Mesenchymal stem cell (in vitro differentiated cells and primary cell): ENCODE results near the gene SMOC2.

ENCODE experiments used
- DNase-seq: peaks from one replicate; pipeline ENCODE4 v3.0.0-alpha.2; 2013
- H2AFZ ChIP-seq: one replicate; pipeline ENCODE4 v1.6.1; 2013; ENCODE audit warnings: low read depth, mild to moderate bottlenecking, control low read depth, inconsistent platforms, low read length, moderate library complexity
- H2AK5ac ChIP-seq: 2 replicates; pipeline ENCODE4 v1.6.1; 2013; ENCODE audit warnings: low read length, moderate library complexity, mild to moderate bottlenecking, inconsistent platforms; ENCODE audit not compliant: severe bottlenecking
- H2BK120ac ChIP-seq: one replicate; pipeline ENCODE4 v1.6.1; 2013; ENCODE audit warnings: low read depth, mild to moderate bottlenecking, inconsistent platforms, low read length, moderate library complexity
- H2BK12ac ChIP-seq, 2 experiments: one replicate each; pipeline ENCODE4 v1.6.1; 2013; ENCODE audit warnings: inconsistent platforms in 2 of 2, low read length in 2 of 2, mild to moderate bottlenecking in 2 of 2, moderate library complexity in 2 of 2, control low read depth in 1 of 2
- H2BK15ac ChIP-seq: one replicate; pipeline ENCODE4 v1.6.1; 2013; ENCODE audit warnings: mild to moderate bottlenecking, low read depth, inconsistent platforms; ENCODE audit not compliant: poor library complexity, severe bottlenecking
- H2BK5ac ChIP-seq: 2 replicates; pipeline ENCODE4 v1.6.1; 2013; ENCODE audit warnings: low read depth, mild to moderate bottlenecking, low read length, control low read depth, inconsistent platforms; ENCODE audit not compliant: poor library complexity, severe bottlenecking
- H3K14ac ChIP-seq, 2 experiments: one replicate each; pipeline ENCODE4 v1.6.1; 2013; ENCODE audit warnings: inconsistent platforms in 2 of 2, low read length in 2 of 2, control low read depth in 1 of 2, mild to moderate bottlenecking in 1 of 2, moderate library complexity in 1 of 2
- H3K18ac ChIP-seq, 2 experiments: one replicate each; pipeline ENCODE4 v1.6.1; 2013; ENCODE audit warnings: inconsistent platforms in 2 of 2, low read length in 2 of 2, control low read depth in 1 of 2, low read depth in 1 of 2, mild to moderate bottlenecking in 1 of 2
- H3K23ac ChIP-seq, 2 experiments: one replicate each; pipeline ENCODE4 v1.6.1; 2013; ENCODE audit warnings: inconsistent platforms in 2 of 2, low read length in 2 of 2, mild to moderate bottlenecking in 2 of 2, moderate library complexity in 2 of 2, control low read depth in 1 of 2
- H3K27ac ChIP-seq: 2 replicates; pipeline ENCODE4 v1.5.1; 2013; ENCODE audit warnings: mild to moderate bottlenecking, moderate library complexity, low read length, control low read depth, inconsistent platforms; ENCODE audit not compliant: poor library complexity, severe bottlenecking
- H3K27me3 ChIP-seq, 2 experiments: 2 replicates each; pipeline versions ENCODE4 v1.6.1 to v1.7.0; 2013; ENCODE audit warnings: low read length in 2 of 2, mild to moderate bottlenecking in 2 of 2, moderate library complexity in 2 of 2, control low read depth in 1 of 2, inconsistent platforms in 1 of 2; ENCODE audit not compliant: control insufficient read depth in 1 of 2, insufficient read depth in 1 of 2
- H3K36me3 ChIP-seq, 2 experiments: 2 replicates each; pipeline versions ENCODE4 v1.6.1 to v1.7.0; 2013; ENCODE audit warnings: low read length in 2 of 2, control low read depth in 1 of 2, inconsistent platforms in 1 of 2, low read depth in 1 of 2, mild to moderate bottlenecking in 1 of 2; ENCODE audit not compliant: insufficient read depth in 2 of 2, control insufficient read depth in 1 of 2
- H3K4ac ChIP-seq, 2 experiments: one replicate each; pipeline ENCODE4 v1.6.1; 2013; ENCODE audit warnings: inconsistent platforms in 2 of 2, low read length in 2 of 2, mild to moderate bottlenecking in 2 of 2, moderate library complexity in 2 of 2, control low read depth in 1 of 2, low read depth in 1 of 2
- H3K4me1 ChIP-seq: 2 replicates; pipeline ENCODE4 v1.6.1; 2013; ENCODE audit warnings: low read depth, low read length, control low read depth; ENCODE audit not compliant: control insufficient read depth, insufficient read depth
- H3K4me2 ChIP-seq: 2 replicates; pipeline ENCODE4 v1.6.1; 2013; ENCODE audit warnings: low read length, mild to moderate bottlenecking, inconsistent platforms; ENCODE audit not compliant: poor library complexity, severe bottlenecking
- H3K4me3 ChIP-seq, 2 experiments: 2 replicates each; pipeline versions ENCODE4 v1.5.1 to v1.7.0; 2013; ENCODE audit warnings: low read length in 2 of 2, mild to moderate bottlenecking in 2 of 2, control low read depth in 1 of 2, low read depth in 1 of 2; ENCODE audit not compliant: insufficient read depth in 1 of 2
- H3K79me1 ChIP-seq: replicated peaks from 2 replicates; pipeline ENCODE4 v1.6.1; 2013; ENCODE audit warnings: mild to moderate bottlenecking, control low read depth, low read length, inconsistent platforms; ENCODE audit not compliant: poor library complexity, severe bottlenecking
- H3K9ac ChIP-seq: 2 replicates; pipeline ENCODE4 v1.7.0; 2013; ENCODE audit warnings: mild to moderate bottlenecking, low read length, moderate library complexity
- H3K9me3 ChIP-seq: 2 replicates; pipeline ENCODE4 v1.7.0; 2013; ENCODE audit warnings: mild to moderate bottlenecking, low read length; ENCODE audit not compliant: control insufficient read depth
- H4K8ac ChIP-seq: one replicate; pipeline ENCODE4 v1.6.1; 2013; ENCODE audit warnings: inconsistent platforms, mild to moderate bottlenecking, low read length, moderate library complexity
- H4K91ac ChIP-seq: one replicate; pipeline ENCODE4 v1.6.1; 2013; ENCODE audit warnings: mild to moderate bottlenecking, low read length, inconsistent platforms
- WGBS: methylation state at CpG from one replicate; pipeline ENCODE4 v1.1.7; 2013; ENCODE audit warnings: mixed read lengths; 5-methylcytosine and 5-hydroxymethylcytosine counted together

The SMOC2 gene

GRCh38 chr6:168660400-168660945 is 219.5 kb downstream of the SMOC2 start:
- Histone ChIP-seq H3K4me3 (no peak overlapping the region), H3K9me3 (peaks cover 4% of the 10 kb centered on the region), H3K18ac (no peak overlapping the region), H2BK5ac (no peak overlapping the region), H4K8ac (no peak overlapping the region), H3K36me3 (no peaks in the 10 kb centered on the region), H3K27me3 (peaks cover 0 to 13% of the 10 kb centered on the region in 2 experiments), H3K4ac (no peak overlapping the region), H2AK5ac (no peak overlapping the region), H3K23ac (no peak overlapping the region), H2BK15ac (no peak overlapping the region), H3K79me1 (no peaks in the 10 kb centered on the region), H3K9ac (no peak overlapping the region), H3K4me2 (no peak overlapping the region), H3K27ac (no peak overlapping the region), H4K91ac (no peak overlapping the region), H3K4me1 (no peaks in the 10 kb centered on the region), H2BK120ac (no peak overlapping the region), H3K14ac (no peak overlapping the region), H2AFZ (no peak overlapping the region), H2BK12ac (no peak overlapping the region)
- WGBS: 85% methylated on average over 11 of the region's 14 CpGs
- DNase-seq: no peak

GRCh38 chr6:168662301-168662936 is 221.4 kb downstream of the SMOC2 start:
- 81% methylated on average over 17 of the region's 17 CpGs for WGBS
- H3K23ac ChIP-seq: no peak overlapping the region

GRCh38 chr6:168663041-168663440 is 222.1 kb downstream of the SMOC2 start:
- Histone ChIP-seq H2BK15ac (no peak overlapping the region), H3K9me3 (no peaks in the 10 kb centered on the region), H2AK5ac (no peak overlapping the region), H3K9ac (no peak overlapping the region), H3K4me3 (no peak overlapping the region), H2AFZ (no peak overlapping the region), H4K8ac (no peak overlapping the region), H3K18ac (no peak overlapping the region), H3K27ac (no peak overlapping the region), H3K14ac (no peak overlapping the region), H2BK120ac (no peak overlapping the region), H3K23ac (no peak overlapping the region), H3K4ac (no peak overlapping the region), H3K4me1 (no peaks in the 10 kb centered on the region), H2BK12ac (no peak overlapping the region), H3K36me3 (no peaks in the 10 kb centered on the region), H3K4me2 (no peak overlapping the region), H2BK5ac (no peak overlapping the region), H3K79me1 (no peaks in the 10 kb centered on the region), H4K91ac (no peak overlapping the region), H3K27me3 (peaks cover 0 to 13% of the 10 kb centered on the region in 2 experiments)
- 71% methylated on average over 2 of the region's 7 CpGs for WGBS
- no peak for DNase-seq

More at GRCh38 chr6:168662301-168662936, 221.4 kb downstream of the SMOC2 start:
- Histone ChIP-seq H2BK12ac (no peak overlapping the region), H3K4me3 (no peak overlapping the region), H3K4ac (no peak overlapping the region), H3K4me1 (no peaks in the 10 kb centered on the region), H3K27ac (no peak overlapping the region), H3K9ac (no peak overlapping the region), H2AK5ac (no peak overlapping the region), H4K8ac (no peak overlapping the region), H3K4me2 (no peak overlapping the region), H4K91ac (no peak overlapping the region), H2BK120ac (no peak overlapping the region), H3K36me3 (no peaks in the 10 kb centered on the region), H2BK5ac (no peak overlapping the region), H3K14ac (peak overlapping the region in 1 of 2 experiments; percentile 46), H3K9me3 (no peaks in the 10 kb centered on the region), H2BK15ac (no peak overlapping the region), H3K27me3 (peaks cover 0 to 13% of the 10 kb centered on the region in 2 experiments), H2AFZ (no peak overlapping the region), H3K18ac (no peak overlapping the region), H3K79me1 (no peaks in the 10 kb centered on the region)
- DNase-seq: no peak

GRCh38 chr6:168664956-168665355 is 224.0 kb downstream of the SMOC2 start:
- Histone ChIP-seq H2AK5ac (no peak overlapping the region), H3K23ac (no peak overlapping the region), H2BK120ac (no peak overlapping the region), H3K27ac (no peak overlapping the region), H3K18ac (no peak overlapping the region), H3K36me3 (no peaks in the 10 kb centered on the region), H3K4ac (no peak overlapping the region), H3K4me1 (no peaks in the 10 kb centered on the region), H3K14ac (no peak overlapping the region), H2AFZ (no peak overlapping the region), H3K9ac (no peak overlapping the region), H3K4me2 (no peak overlapping the region), H3K4me3 (no peak overlapping the region), H4K91ac (no peak overlapping the region), H2BK5ac (no peak overlapping the region), H2BK12ac (no peak overlapping the region), H4K8ac (no peak overlapping the region), H3K9me3 (no peaks in the 10 kb centered on the region), H2BK15ac (no peak overlapping the region), H3K27me3 (peaks cover 0 to 13% of the 10 kb centered on the region in 2 experiments), H3K79me1 (no peaks in the 10 kb centered on the region)
- no peak for DNase-seq
- WGBS: 79% methylated on average over 9 of the region's 9 CpGs
